H1 (cell line): ENCODE data around the gene SNURF. TPM values are rescaled to one million over a fixed set of nuclear protein-coding genes. Genes with fewer than 3 reads are reported as not detected.

Experiments
- polyA plus RNA-seq, 7 experiments: library from polyadenylated mRNA; depleted of rRNA in 3 of 7; stranded (reverse) in 5 of 7; unstranded in 2 of 7; fragments of >200 nt in 5 of 7; fragments of 200-250 nt in 2 of 7; gene quantifications; 1 replicate in 5 of 7; 2 replicates in 1 of 7; 4 replicates in 1 of 7; pipeline versions ENCODE4 v1.2.1 to v1.2.3, GENCODE V29; 2011 to 2013; ENCODE audit warnings: missing spikeins in 2 of 7, mixed read lengths in 2 of 7
- total RNA-seq: library from RNA; stranded (reverse); fragmentation: NEBNext Ultra II Directional; extraction: Animal tissue kit (Norgen Biotek cat#: 25700); gene quantifications from 2 replicates; pipeline ENCODE4 v1.2.1, GENCODE V29; 2021
- TF ChIP-seq, protein P1 (sequence below): fragments of 300-600 bp; sonication (generic); IDR thresholded peaks from 2 replicates; pipeline ENCODE4 v1.7.1; 2012; ENCODE audit warnings: low read length, moderate library complexity, mild to moderate bottlenecking, inconsistent platforms; ENCODE audit not compliant: insufficient replicate concordance

SNURF gene
- total and polyA plus RNA-seq, 2 of the 8 experiments (the other 6 are each of a cell fraction or from before 2014, with no cell fraction given) = 9.9 to 76.5 TPM

DNA sequence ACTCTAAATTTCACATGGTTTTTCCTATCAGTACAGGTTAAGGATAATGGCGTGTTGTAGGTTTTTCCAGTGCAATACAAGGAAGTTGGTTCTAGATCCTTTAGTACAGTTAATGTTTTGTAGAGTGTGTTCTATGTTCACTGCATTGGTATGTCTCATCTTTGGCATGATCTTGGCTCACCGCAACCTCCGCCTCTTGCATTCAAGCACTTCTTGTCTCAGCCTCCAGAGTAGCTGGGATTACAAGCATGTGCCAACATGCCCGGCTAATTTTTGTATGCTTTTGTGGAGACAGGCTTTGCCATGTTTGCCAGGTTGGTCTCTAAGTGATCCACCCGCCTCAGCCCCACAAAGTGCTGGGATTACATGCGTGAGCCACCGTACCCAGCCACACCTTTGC, 30.4 kb downstream of the SNURF start (continued):
- TF ChIP-seq, protein P1, sequence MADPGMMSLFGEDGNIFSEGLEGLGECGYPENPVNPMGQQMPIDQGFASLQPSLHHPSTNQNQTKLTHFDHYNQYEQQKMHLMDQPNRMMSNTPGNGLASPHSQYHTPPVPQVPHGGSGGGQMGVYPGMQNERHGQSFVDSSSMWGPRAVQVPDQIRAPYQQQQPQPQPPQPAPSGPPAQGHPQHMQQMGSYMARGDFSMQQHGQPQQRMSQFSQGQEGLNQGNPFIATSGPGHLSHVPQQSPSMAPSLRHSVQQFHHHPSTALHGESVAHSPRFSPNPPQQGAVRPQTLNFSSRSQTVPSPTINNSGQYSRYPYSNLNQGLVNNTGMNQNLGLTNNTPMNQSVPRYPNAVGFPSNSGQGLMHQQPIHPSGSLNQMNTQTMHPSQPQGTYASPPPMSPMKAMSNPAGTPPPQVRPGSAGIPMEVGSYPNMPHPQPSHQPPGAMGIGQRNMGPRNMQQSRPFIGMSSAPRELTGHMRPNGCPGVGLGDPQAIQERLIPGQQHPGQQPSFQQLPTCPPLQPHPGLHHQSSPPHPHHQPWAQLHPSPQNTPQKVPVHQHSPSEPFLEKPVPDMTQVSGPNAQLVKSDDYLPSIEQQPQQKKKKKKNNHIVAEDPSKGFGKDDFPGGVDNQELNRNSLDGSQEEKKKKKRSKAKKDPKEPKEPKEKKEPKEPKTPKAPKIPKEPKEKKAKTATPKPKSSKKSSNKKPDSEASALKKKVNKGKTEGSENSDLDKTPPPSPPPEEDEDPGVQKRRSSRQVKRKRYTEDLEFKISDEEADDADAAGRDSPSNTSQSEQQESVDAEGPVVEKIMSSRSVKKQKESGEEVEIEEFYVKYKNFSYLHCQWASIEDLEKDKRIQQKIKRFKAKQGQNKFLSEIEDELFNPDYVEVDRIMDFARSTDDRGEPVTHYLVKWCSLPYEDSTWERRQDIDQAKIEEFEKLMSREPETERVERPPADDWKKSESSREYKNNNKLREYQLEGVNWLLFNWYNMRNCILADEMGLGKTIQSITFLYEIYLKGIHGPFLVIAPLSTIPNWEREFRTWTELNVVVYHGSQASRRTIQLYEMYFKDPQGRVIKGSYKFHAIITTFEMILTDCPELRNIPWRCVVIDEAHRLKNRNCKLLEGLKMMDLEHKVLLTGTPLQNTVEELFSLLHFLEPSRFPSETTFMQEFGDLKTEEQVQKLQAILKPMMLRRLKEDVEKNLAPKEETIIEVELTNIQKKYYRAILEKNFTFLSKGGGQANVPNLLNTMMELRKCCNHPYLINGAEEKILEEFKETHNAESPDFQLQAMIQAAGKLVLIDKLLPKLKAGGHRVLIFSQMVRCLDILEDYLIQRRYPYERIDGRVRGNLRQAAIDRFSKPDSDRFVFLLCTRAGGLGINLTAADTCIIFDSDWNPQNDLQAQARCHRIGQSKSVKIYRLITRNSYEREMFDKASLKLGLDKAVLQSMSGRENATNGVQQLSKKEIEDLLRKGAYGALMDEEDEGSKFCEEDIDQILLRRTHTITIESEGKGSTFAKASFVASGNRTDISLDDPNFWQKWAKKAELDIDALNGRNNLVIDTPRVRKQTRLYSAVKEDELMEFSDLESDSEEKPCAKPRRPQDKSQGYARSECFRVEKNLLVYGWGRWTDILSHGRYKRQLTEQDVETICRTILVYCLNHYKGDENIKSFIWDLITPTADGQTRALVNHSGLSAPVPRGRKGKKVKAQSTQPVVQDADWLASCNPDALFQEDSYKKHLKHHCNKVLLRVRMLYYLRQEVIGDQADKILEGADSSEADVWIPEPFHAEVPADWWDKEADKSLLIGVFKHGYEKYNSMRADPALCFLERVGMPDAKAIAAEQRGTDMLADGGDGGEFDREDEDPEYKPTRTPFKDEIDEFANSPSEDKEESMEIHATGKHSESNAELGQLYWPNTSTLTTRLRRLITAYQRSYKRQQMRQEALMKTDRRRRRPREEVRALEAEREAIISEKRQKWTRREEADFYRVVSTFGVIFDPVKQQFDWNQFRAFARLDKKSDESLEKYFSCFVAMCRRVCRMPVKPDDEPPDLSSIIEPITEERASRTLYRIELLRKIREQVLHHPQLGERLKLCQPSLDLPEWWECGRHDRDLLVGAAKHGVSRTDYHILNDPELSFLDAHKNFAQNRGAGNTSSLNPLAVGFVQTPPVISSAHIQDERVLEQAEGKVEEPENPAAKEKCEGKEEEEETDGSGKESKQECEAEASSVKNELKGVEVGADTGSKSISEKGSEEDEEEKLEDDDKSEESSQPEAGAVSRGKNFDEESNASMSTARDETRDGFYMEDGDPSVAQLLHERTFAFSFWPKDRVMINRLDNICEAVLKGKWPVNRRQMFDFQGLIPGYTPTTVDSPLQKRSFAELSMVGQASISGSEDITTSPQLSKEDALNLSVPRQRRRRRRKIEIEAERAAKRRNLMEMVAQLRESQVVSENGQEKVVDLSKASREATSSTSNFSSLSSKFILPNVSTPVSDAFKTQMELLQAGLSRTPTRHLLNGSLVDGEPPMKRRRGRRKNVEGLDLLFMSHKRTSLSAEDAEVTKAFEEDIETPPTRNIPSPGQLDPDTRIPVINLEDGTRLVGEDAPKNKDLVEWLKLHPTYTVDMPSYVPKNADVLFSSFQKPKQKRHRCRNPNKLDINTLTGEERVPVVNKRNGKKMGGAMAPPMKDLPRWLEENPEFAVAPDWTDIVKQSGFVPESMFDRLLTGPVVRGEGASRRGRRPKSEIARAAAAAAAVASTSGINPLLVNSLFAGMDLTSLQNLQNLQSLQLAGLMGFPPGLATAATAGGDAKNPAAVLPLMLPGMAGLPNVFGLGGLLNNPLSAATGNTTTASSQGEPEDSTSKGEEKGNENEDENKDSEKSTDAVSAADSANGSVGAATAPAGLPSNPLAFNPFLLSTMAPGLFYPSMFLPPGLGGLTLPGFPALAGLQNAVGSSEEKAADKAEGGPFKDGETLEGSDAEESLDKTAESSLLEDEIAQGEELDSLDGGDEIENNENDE = no peak
- TF ChIP-seq, all 59 proteins: peak for 1
